GM12878 (cell line): Measurements from ENCODE around the gene AK8. TPM values are rescaled to one million over a fixed set of nuclear protein-coding genes. Genes with fewer than 3 reads are reported as not detected.

Experiments used
- ATAC-seq: fragments of 200-7000 bp; cut with Tn5 transposase; 3 replicates; pipeline ENCODE4 v1.9.1; 2020; ENCODE audit warnings: mild to moderate bottlenecking, moderate library complexity
- BruUV-seq: library from RNA; stranded (reverse); fragments of 400-500 nt; replicated peaks from 2 replicates; lab custom pipeline; 2021; lab: Mats Ljungman, UMichigan
- CTCF ChIA-PET: fragments of 300-600 bp; sonication (Branson Sonifier 250); formaldehyde crosslinking; extraction: SDS; loops from one replicate; lab custom pipeline; 2021; ENCODE audit warnings: inconsistent platforms; lab: Yijun Ruan, JAX
- POLR2A ChIA-PET: fragments of 350-600 bp; formaldehyde crosslinking; extraction: SDS; loops from one replicate; lab custom pipeline; 2021; ENCODE audit warnings: inconsistent platforms; lab: Charles Lee
- RAD21 ChIA-PET: fragments of 300-600 bp; sonication (Branson Sonifier 250); formaldehyde crosslinking; loops from one replicate; lab custom pipeline; 2023; ENCODE audit warnings: antibody characterized with exemption; ENCODE audit not compliant: unreplicated experiment; lab: Charles Lee
- SMC1A ChIA-PET: fragments of 300-600 bp; sonication (Branson Sonifier 250); formaldehyde crosslinking; loops from one replicate; lab custom pipeline; 2023; ENCODE audit not compliant: unreplicated experiment, uncharacterized antibody; lab: Charles Lee
- DNase-seq: peaks from one replicate; pipeline ENCODE4 v3.0.0-alpha.2; 2011; ENCODE audit warnings: low read depth, low spot score
- FAIRE-seq: peaks from 3 replicates; lab custom pipeline; 2011; peaks lifted over from hg19 to GRCh38; lab: Jason Lieb, UNC
- H2AFZ ChIP-seq: 2 replicates; pipeline ENCODE4 v1.6.0; 2011; ENCODE audit warnings: low read depth, low read length, control low read depth; ENCODE audit not compliant: control insufficient read depth
- H3K27ac ChIP-seq: 2 replicates; pipeline ENCODE4 v1.5.1; 2011; ENCODE audit warnings: control low read depth; ENCODE audit not compliant: control insufficient read depth, insufficient read depth
- H3K27me3 ChIP-seq, 2 experiments: replicated peaks in 1 of 2; 2 replicates each; pipeline versions ENCODE4 v1.6.0 to v1.6.1; 2011; ENCODE audit warnings: low read length in 1 of 2; ENCODE audit not compliant: control insufficient read depth in 2 of 2, insufficient read depth in 2 of 2
- H3K36me3 ChIP-seq, 2 experiments: 2 replicates each; pipeline ENCODE4 v1.5.1; 2011; ENCODE audit warnings: low read length in 1 of 2; ENCODE audit not compliant: control insufficient read depth in 2 of 2, insufficient read depth in 2 of 2
- H3K4me1 ChIP-seq: 2 replicates; pipeline ENCODE4 v1.6.1; 2011; ENCODE audit warnings: mild to moderate bottlenecking, low read length, moderate library complexity, mixed read lengths; ENCODE audit not compliant: control insufficient read depth, insufficient read depth
- H3K4me2 ChIP-seq: 2 replicates; pipeline ENCODE4 v1.6.0; 2011; ENCODE audit warnings: control low read depth; ENCODE audit not compliant: control insufficient read depth, insufficient read depth
- H3K4me3 ChIP-seq: fragments of 200-600 bp; sonication (generic); 2 replicates; pipeline ENCODE4 v1.5.1; 2016
- H3K79me2 ChIP-seq: 2 replicates; pipeline ENCODE4 v1.6.0; 2011; ENCODE audit warnings: low read length; ENCODE audit not compliant: control insufficient read depth, insufficient read depth
- H3K9ac ChIP-seq: 2 replicates; pipeline ENCODE4 v1.8.0; 2011; ENCODE audit warnings: low read length, control low read depth, mixed read lengths; ENCODE audit not compliant: control insufficient read depth, insufficient read depth
- H3K9me3 ChIP-seq: replicated peaks from 3 replicates; pipeline ENCODE4 v1.5.1; 2011; ENCODE audit warnings: mild to moderate bottlenecking, low read length; ENCODE audit not compliant: control insufficient read depth, insufficient read depth
- H4K20me1 ChIP-seq: 2 replicates; pipeline ENCODE4 v1.6.0; 2011; ENCODE audit not compliant: control insufficient read depth, insufficient read depth
- CEBPB ChIP-seq, 2 experiments: fragments of 150-350 bp in 1 of 2; IDR thresholded peaks; 2 replicates each; pipeline ENCODE4 v1.6.1; 2012 to 2014; ENCODE audit warnings: low read depth in 2 of 2, low read length in 2 of 2, borderline replicate concordance in 1 of 2, inconsistent platforms in 1 of 2
- E2F4 ChIP-seq: IDR thresholded peaks from 2 replicates; pipeline ENCODE4 v1.6.1; 2012; ENCODE audit warnings: low read depth, low read length, improper control_type of control experiment
- FOXM1 ChIP-seq: IDR thresholded peaks from 2 replicates; pipeline ENCODE4 v1.6.1; 2012; ENCODE audit warnings: low read depth, mild to moderate bottlenecking, inconsistent platforms, low read length, moderate library complexity
- MTA3 ChIP-seq: IDR thresholded peaks from 2 replicates; pipeline ENCODE4 v1.6.1; 2012; ENCODE audit warnings: low read length, inconsistent platforms, borderline replicate concordance
- MXI1 ChIP-seq: fragments of 150-350 bp; IDR thresholded peaks from 2 replicates; pipeline ENCODE4 v1.6.1; 2011; ENCODE audit warnings: low read depth, mild to moderate bottlenecking, inconsistent platforms, low read length, improper control_type of control experiment
- NFYA ChIP-seq: IDR thresholded peaks from 2 replicates; pipeline ENCODE4 v1.6.1; 2011; ENCODE audit warnings: low read depth, mild to moderate bottlenecking, low read length, improper control_type of control experiment, borderline replicate concordance
- NFYB ChIP-seq: IDR thresholded peaks from 2 replicates; pipeline ENCODE4 v1.6.1; 2011; ENCODE audit warnings: low read depth, mild to moderate bottlenecking, low read length, improper control_type of control experiment, moderate library complexity; ENCODE audit not compliant: insufficient read depth
- PKNOX1 ChIP-seq: fragments of 450-650 bp; IDR thresholded peaks from 2 replicates; pipeline ENCODE4 v1.6.1; 2016; ENCODE audit warnings: mild to moderate bottlenecking
- SIN3A ChIP-seq: IDR thresholded peaks from 2 replicates; pipeline ENCODE4 v1.6.1; 2012; ENCODE audit warnings: low read depth, low read length, improper control_type of control experiment
- SKIL ChIP-seq: fragments of 450-650 bp; IDR thresholded peaks from 2 replicates; pipeline ENCODE4 v1.6.1; 2017; ENCODE audit warnings: mild to moderate bottlenecking, low read depth, inconsistent platforms; ENCODE audit not compliant: poor library complexity, severe bottlenecking
- STAT1 ChIP-seq: fragments of 450-650 bp; conservative IDR thresholded peaks from 2 replicates; pipeline ENCODE4 v1.6.1; 2014; ENCODE audit warnings: antibody characterized with exemption, mild to moderate bottlenecking
- TBL1XR1 ChIP-seq: IDR thresholded peaks from 2 replicates; pipeline ENCODE4 v1.6.1; 2012; ENCODE audit warnings: low read depth, low read length, improper control_type of control experiment
- ZBTB4 ChIP-seq: fragments of 450-650 bp; formaldehyde crosslinking; IDR thresholded peaks from 2 replicates; pipeline ENCODE4 v1.4.0; 2022; ENCODE audit warnings: mild to moderate bottlenecking, moderate library complexity
- ZZZ3 ChIP-seq: IDR thresholded peaks from 2 replicates; pipeline ENCODE4 v1.6.1; 2011; ENCODE audit warnings: low read depth; ENCODE audit not compliant: control insufficient read depth, insufficient read length
- WGBS: methylation state at CpG from one replicate; pipeline ENCODE4 v1.1.6; 2016; ENCODE audit warnings: low lambda C conversion rate; ENCODE audit not compliant: insufficient replicate concordance, insufficient coverage; ENCODE audit errors: missing lambda C conversion rate; 5-methylcytosine and 5-hydroxymethylcytosine counted together
- in situ Hi-C: fragments of 300-500 bp; cut with MboI; formaldehyde crosslinking; loops from 9 replicates; pipeline ENCODE4 v1.14.3; 2018; ENCODE audit warnings: mixed read lengths
- intact Hi-C: fragments of 100-400 bp; cut with micrococcal nuclease; formaldehyde crosslinking; loops from one replicate; pipeline ENCODE4 v1.14.2; 2022; ENCODE audit not compliant: unreplicated experiment
- polyA plus RNA-seq, 11 experiments: library from polyadenylated mRNA; depleted of rRNA in 4 of 11; unstranded in 6 of 11; stranded (reverse) in 5 of 11; fragments of >200 nt; fragmentation: Nextera tagmentation in 4 of 11; fragmentation: Illumina TruSeq in 1 of 11; extraction: Ambion mirVana in 4 of 11; extraction: Trizol in 1 of 11; gene quantifications; 1 replicate in 1 of 11; 2 replicates in 10 of 11; pipeline versions ENCODE4 v1.2.1 to v1.2.3, GENCODE V29; 2011 to 2016; ENCODE audit warnings: inconsistent platforms in 2 of 11, missing spikeins in 2 of 11, low read depth in 1 of 11
- total RNA-seq, 4 experiments: library from RNA; depleted of rRNA in 3 of 4; stranded (reverse); fragments of >200 nt in 3 of 4; fragmentation: Illumina TruSeq in 1 of 4; extraction: Trizol in 1 of 4; gene quantifications; 2 replicates each; pipeline versions ENCODE4 v1.2.1 to v1.2.3, GENCODE V29; 2013 to 2021
- TF ChIP-seq, protein P1 (sequence below): fragments of 150-350 bp; IDR thresholded peaks from 2 replicates; pipeline ENCODE4 v1.6.1; 2014; ENCODE audit warnings: mild to moderate bottlenecking, low read depth, low read length

Gene AK8
- total and polyA plus RNA-seq, 10 of the 15 experiments (the other 5 are each of a cell fraction or from before 2014, with no cell fraction given), result 0.03 to 0.12 (median 0.06) TPM; not detected in 5

- CTCF ChIA-PET, result no interaction called here
- FAIRE-seq, result no peak
- TF ChIP-seq, protein P1, sequence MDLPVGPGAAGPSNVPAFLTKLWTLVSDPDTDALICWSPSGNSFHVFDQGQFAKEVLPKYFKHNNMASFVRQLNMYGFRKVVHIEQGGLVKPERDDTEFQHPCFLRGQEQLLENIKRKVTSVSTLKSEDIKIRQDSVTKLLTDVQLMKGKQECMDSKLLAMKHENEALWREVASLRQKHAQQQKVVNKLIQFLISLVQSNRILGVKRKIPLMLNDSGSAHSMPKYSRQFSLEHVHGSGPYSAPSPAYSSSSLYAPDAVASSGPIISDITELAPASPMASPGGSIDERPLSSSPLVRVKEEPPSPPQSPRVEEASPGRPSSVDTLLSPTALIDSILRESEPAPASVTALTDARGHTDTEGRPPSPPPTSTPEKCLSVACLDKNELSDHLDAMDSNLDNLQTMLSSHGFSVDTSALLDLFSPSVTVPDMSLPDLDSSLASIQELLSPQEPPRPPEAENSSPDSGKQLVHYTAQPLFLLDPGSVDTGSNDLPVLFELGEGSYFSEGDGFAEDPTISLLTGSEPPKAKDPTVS, result no peak
- no peak for TF ChIP-seq FOXM1
- TF ChIP-seq PKNOX1, result no peak
- no peak for TF ChIP-seq NFYB
- no peak for TF ChIP-seq ZBTB4 (CRISPR knock-in tag)
- no peak for TF ChIP-seq E2F4
- no peak for TF ChIP-seq ZZZ3
- TF ChIP-seq TBL1XR1, result no peak
- TF ChIP-seq MTA3, result no peak
- TF ChIP-seq CEBPB (IDR thresholded peaks at IDR 0.05; ENCODE audit: borderline replicate concordance in 1 of 2, low read depth in 2 of 2, low read length in 2 of 2), result no peak
- TF ChIP-seq STAT1, result no peak
- no peak for TF ChIP-seq SIN3A
- TF ChIP-seq SKIL, result no peak
- no peak for TF ChIP-seq NFYA
- no peak for TF ChIP-seq MXI1
Measured at GRCh38 chr9:132722564-132723065, 155.5 kb downstream of the AK8 start.

More at GRCh38 chr9:132722564-132723065, 155.5 kb downstream of the AK8 start:
- ATAC-seq (no peak), DNase-seq (no peak)
- Histone ChIP-seq H3K79me2 (no peaks in the 10 kb centered on the region), H3K27me3 (no peaks in the 10 kb centered on the region), H3K4me2 (no peak overlapping the region), H3K27ac (no peak overlapping the region), H3K4me1 (no peaks in the 10 kb centered on the region), H4K20me1 (no peaks in the 10 kb centered on the region), H3K9me3 (no peaks in the 10 kb centered on the region), H3K36me3 (no peaks in the 10 kb centered on the region), H3K9ac (no peak overlapping the region), H3K4me3 (no peak overlapping the region), H2AFZ (no peak overlapping the region)
- ChIA-PET RAD21 (no interaction called here), SMC1A (no interaction called here), POLR2A (no interaction called here)
- in situ Hi-C loops, result no loop called here
- intact Hi-C loops, result no loop called here
- BruUV-seq, result no TSS peak
- WGBS, result 61% methylated on average over 16 of the region's 16 CpGs
